DOHH2 (cell line): ENCODE data around the gene MAST2.

ENCODE experiments used
- H3F3A ChIP-seq: fragments of 200-600 bp; sonication (generic), shearing (Covaris generic); 2 replicates; pipeline ENCODE4 v1.6.0; 2016; ENCODE audit warnings: antibody characterized with exemption, mild to moderate bottlenecking; ENCODE audit not compliant: control insufficient read depth, insufficient read depth
- H3K27ac ChIP-seq: fragments of 200-600 bp; sonication (generic); 2 replicates; pipeline ENCODE4 v1.5.1; 2014; ENCODE audit warnings: low read depth, mild to moderate bottlenecking, low read length, moderate library complexity
- H3K27me3 ChIP-seq: fragments of 200-600 bp; sonication (generic); 2 replicates; pipeline ENCODE4 v1.6.1; 2014; ENCODE audit warnings: mild to moderate bottlenecking, low read length, mixed read lengths; ENCODE audit not compliant: control insufficient read depth
- H3K36me3 ChIP-seq: fragments of 200-600 bp; sonication (generic); 2 replicates; pipeline ENCODE4 v1.6.1; 2014; ENCODE audit warnings: mild to moderate bottlenecking, low read length, moderate library complexity, mixed read lengths; ENCODE audit not compliant: control insufficient read depth
- H3K4me1 ChIP-seq: fragments of 200-600 bp; sonication (generic); 2 replicates; pipeline ENCODE4 v1.6.1; 2014; ENCODE audit warnings: mild to moderate bottlenecking, low read length, mixed read lengths; ENCODE audit not compliant: control insufficient read depth
- H3K4me2 ChIP-seq: fragments of 200-600 bp; sonication (generic); 2 replicates; pipeline ENCODE4 v1.6.0; 2014; ENCODE audit warnings: mild to moderate bottlenecking, low read length, moderate library complexity
- H3K4me3 ChIP-seq: fragments of 200-600 bp; sonication (generic); 2 replicates; pipeline ENCODE4 v1.5.1; 2014; ENCODE audit warnings: mild to moderate bottlenecking, low read length, mixed read lengths
- H3K79me2 ChIP-seq: fragments of 200-600 bp; sonication (generic); 2 replicates; pipeline ENCODE4 v1.6.1; 2014; ENCODE audit warnings: mild to moderate bottlenecking, low read length, mixed read lengths; ENCODE audit not compliant: control insufficient read depth
- H3K9me2 ChIP-seq: fragments of 200-600 bp; sonication (generic); replicated peaks from 2 replicates; pipeline ENCODE4 v1.6.1; 2014; ENCODE audit warnings: mild to moderate bottlenecking, low read length, mixed read lengths; ENCODE audit not compliant: control insufficient read depth
- H3K9me3 ChIP-seq: fragments of 200-600 bp; sonication (generic); 2 replicates; pipeline ENCODE4 v1.6.1; 2014; ENCODE audit warnings: antibody characterized with exemption, low read length, mixed read lengths; ENCODE audit not compliant: control insufficient read depth, insufficient read depth
- H4K20me1 ChIP-seq: fragments of 200-600 bp; sonication (generic); 2 replicates; pipeline ENCODE4 v1.6.0; 2014; ENCODE audit warnings: low read depth, mild to moderate bottlenecking, antibody characterized with exemption, low read length, moderate library complexity; ENCODE audit not compliant: control insufficient read depth, insufficient read depth
- EZH2phosphoT487 ChIP-seq: fragments of 200-600 bp; sonication (generic); IDR thresholded peaks from 2 replicates; pipeline ENCODE4 v1.6.1; 2017; ENCODE audit warnings: borderline replicate concordance, mild to moderate bottlenecking, antibody characterized with exemption, low read length, moderate library complexity, mixed read lengths
- TF ChIP-seq, protein P1 (sequence below): fragments of 200-600 bp; sonication (generic); IDR thresholded peaks from one replicate; pipeline ENCODE4 v1.5.1; 2014; ENCODE audit warnings: antibody characterized with exemption, mild to moderate bottlenecking, low read depth, low read length; ENCODE audit not compliant: poor library complexity, severe bottlenecking

The MAST2 gene

GRCh38 chr1:45803299-45803780, at the start of gene MAST2:
Gene MAST2, plus strand, starts transcription at chr1:45803612. Its CDS starts 284 bp downstream, at chr1:45803896.
- H3K79me2 ChIP-seq: peaks cover 50% of the 10 kb centered on the region
- TF ChIP-seq, protein P1, sequence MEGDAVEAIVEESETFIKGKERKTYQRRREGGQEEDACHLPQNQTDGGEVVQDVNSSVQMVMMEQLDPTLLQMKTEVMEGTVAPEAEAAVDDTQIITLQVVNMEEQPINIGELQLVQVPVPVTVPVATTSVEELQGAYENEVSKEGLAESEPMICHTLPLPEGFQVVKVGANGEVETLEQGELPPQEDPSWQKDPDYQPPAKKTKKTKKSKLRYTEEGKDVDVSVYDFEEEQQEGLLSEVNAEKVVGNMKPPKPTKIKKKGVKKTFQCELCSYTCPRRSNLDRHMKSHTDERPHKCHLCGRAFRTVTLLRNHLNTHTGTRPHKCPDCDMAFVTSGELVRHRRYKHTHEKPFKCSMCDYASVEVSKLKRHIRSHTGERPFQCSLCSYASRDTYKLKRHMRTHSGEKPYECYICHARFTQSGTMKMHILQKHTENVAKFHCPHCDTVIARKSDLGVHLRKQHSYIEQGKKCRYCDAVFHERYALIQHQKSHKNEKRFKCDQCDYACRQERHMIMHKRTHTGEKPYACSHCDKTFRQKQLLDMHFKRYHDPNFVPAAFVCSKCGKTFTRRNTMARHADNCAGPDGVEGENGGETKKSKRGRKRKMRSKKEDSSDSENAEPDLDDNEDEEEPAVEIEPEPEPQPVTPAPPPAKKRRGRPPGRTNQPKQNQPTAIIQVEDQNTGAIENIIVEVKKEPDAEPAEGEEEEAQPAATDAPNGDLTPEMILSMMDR: no peak
- TF ChIP-seq EZH2phosphoT487: no peak
- no peaks in the 10 kb centered on the region for H3K9me2 ChIP-seq
- peaks cover 38% of the 10 kb centered on the region for H3K4me1 ChIP-seq
- H3K36me3 ChIP-seq: peaks cover 42% of the 10 kb centered on the region
- no peaks in the 10 kb centered on the region for H3K9me3 ChIP-seq
- peak within 1 kb of the TSS; percentile 55 for H3K27ac ChIP-seq
- no peaks in the 10 kb centered on the region for H3K27me3 ChIP-seq
- peaks cover 12% of the 10 kb centered on the region for H4K20me1 ChIP-seq
- H3F3A ChIP-seq: no peaks in the 10 kb centered on the region
- peak within 1 kb of the TSS; percentile 93 for H3K4me3 ChIP-seq
- H3K4me2 ChIP-seq: peak within 1 kb of the TSS; percentile 77

DNA sequence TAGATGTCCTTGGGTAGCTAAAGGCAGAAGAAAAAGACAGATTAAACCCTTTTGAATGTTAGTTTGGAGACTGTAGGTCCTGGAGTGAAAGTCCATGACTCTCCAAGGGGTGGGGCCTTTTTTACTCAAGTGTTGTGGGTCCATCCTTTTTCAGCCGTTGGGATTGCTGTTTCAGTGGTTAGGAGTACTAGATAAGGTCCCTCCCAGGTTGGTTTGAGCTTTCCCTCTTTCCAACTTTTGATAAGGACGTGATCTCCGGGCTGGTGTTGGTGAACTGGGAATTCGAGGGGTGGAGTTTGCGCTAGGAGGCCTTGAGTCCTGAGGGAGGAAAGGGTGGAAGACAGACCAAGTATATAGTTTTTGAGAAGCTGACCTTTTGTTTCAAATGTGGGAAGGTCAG, 47.7 kb upstream of the MAST2 start:
- Histone ChIP-seq H3K4me2 (no peak overlapping the region), H3K9me3 (peaks cover 25% of the 10 kb centered on the region), H3K4me1 (peaks cover 16% of the 10 kb centered on the region), H3F3A (peaks cover 10% of the 10 kb centered on the region), H3K4me3 (no peak overlapping the region), H4K20me1 (no peaks in the 10 kb centered on the region), H3K9me2 (no peaks in the 10 kb centered on the region), H3K79me2 (no peaks in the 10 kb centered on the region), H3K27me3 (no peaks in the 10 kb centered on the region), H3K27ac (no peak overlapping the region), H3K36me3 (no peaks in the 10 kb centered on the region)
- TF ChIP-seq, protein P1: no peak
- no peak for TF ChIP-seq EZH2phosphoT487

- peaks cover 5% of the 10 kb centered on the region; the same call in 1 of the 2 replicates for H3K9me3 ChIP-seq
- H3F3A ChIP-seq: no peaks in the 10 kb centered on the region
- H3K36me3 ChIP-seq: no peaks in the 10 kb centered on the region
- H3K4me2 ChIP-seq: no peak overlapping the region
- H4K20me1 ChIP-seq: no peaks in the 10 kb centered on the region
- no peak overlapping the region for H3K4me3 ChIP-seq
- no peak overlapping the region for H3K27ac ChIP-seq
- H3K27me3 ChIP-seq: no peaks in the 10 kb centered on the region
- no peaks in the 10 kb centered on the region for H3K9me2 ChIP-seq
- peaks cover 13% of the 10 kb centered on the region for H3K4me1 ChIP-seq
- TF ChIP-seq EZH2phosphoT487: no peak
- TF ChIP-seq, protein P1: no peak
- no peaks in the 10 kb centered on the region for H3K79me2 ChIP-seq
Observed at GRCh38 chr1:45762291-45762690, 41.1 kb upstream of the MAST2 start.
